Central memory CD8-positive, alpha-beta T cell (primary cell): ENCODE results near the gene CCR3.
A peak's percentile ranks its signal among the peaks of the same experiment; 100 is the strongest.

Experiments used
- ATAC-seq: fragments of 150-1000 bp; cut with Tn5 transposase; replicated peaks from 2 replicates; pipeline ENCODE4 v1.10.0; 2022; ENCODE audit warnings: mild to moderate bottlenecking, moderate FRiP score, moderate number of reproducible peaks; ENCODE audit not compliant: poor library complexity, severe bottlenecking; ENCODE audit errors: extremely low read depth
- DNase-seq, 2 donors: peaks; one replicate each; pipeline ENCODE4 v3.0.0; 2021; ENCODE audit warnings: low spot score in 2 of 2
- H3K27ac Mint-ChIP-seq: one replicate; pipeline ENCODE4 v1.8.0; 2022; ENCODE audit warnings: low read depth, mild to moderate bottlenecking, moderate library complexity, mixed read lengths
- H3K27me3 Mint-ChIP-seq: one replicate; pipeline ENCODE4 v1.8.0; 2022; ENCODE audit warnings: mixed read lengths
- H3K36me3 Mint-ChIP-seq: one replicate; pipeline ENCODE4 v1.8.0; 2022; ENCODE audit warnings: mild to moderate bottlenecking, moderate library complexity, mixed read lengths; ENCODE audit not compliant: insufficient read depth
- H3K4me1 Mint-ChIP-seq: one replicate; pipeline ENCODE4 v1.8.0; 2022; ENCODE audit warnings: mixed read lengths
- H3K4me3 Mint-ChIP-seq: one replicate; pipeline ENCODE4 v1.8.0; 2022; ENCODE audit warnings: mild to moderate bottlenecking, moderate library complexity, mixed read lengths
- H3K9me3 Mint-ChIP-seq: one replicate; pipeline ENCODE4 v1.8.0; 2022; ENCODE audit warnings: mixed read lengths

CCR3 gene

DNA sequence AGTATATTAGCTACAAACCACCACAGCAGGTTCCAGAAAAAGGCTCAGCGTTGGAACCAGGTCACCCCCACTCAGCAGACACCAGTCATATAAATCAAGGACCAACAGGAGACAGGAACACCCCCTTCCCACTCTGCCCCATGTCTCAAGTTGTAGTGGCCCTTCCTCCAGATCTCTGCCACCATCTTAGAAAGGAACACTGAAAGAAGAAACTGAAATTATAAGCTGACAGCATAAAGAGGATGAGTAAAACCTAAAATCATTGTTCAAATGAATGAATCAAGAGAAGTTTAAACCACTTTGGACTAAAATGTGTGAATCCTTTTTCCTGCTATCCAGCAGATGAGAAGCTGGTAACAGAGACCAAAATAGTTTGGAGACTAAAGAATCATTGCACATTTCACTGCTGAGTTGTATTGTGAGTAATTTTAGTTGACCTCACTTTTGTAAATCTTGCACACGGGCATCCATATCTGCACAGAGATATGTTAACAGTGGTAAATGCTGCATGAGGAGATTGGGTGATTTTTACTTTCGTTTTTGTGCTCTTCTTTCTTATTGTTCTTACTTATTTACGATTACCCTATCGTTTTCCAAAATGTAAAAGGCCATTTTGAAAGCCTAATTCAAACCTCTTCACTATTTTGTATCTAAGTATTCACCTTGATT is 19.8 kb downstream of the CCR3 start:
- ATAC-seq, result peak; percentile 71

DNA sequence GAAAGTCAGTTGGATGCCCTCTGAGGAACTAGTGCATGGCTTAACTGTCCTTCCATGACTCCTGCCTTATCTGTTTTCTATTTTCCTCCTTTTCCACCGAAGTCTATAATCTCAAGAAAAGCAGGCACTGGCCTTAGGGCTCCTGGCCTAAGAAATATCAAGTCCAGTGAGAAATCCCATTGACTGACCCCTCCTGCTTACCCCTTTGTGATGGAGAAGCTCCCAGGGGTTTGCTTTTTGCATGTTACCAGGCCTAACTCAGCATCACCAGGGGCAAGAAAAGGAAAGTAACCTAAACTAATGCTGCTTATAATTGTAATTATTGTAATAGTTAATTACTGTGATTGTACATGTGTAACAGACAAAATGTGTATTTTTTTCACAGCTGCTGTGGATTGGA is 21.7 kb downstream of the CCR3 start:
- H3K36me3 Mint-ChIP-seq, result peaks cover 5% of the 10 kb centered on the region
- H3K9me3 Mint-ChIP-seq, result peaks cover 7% of the 10 kb centered on the region
- no peak for ATAC-seq
- peak overlapping the region; percentile 18 for H3K4me3 Mint-ChIP-seq
- H3K27ac Mint-ChIP-seq, result no peak overlapping the region
- H3K4me1 Mint-ChIP-seq, result peaks cover 36% of the 10 kb centered on the region
- no peak for DNase-seq
- H3K27me3 Mint-ChIP-seq, result no peaks in the 10 kb centered on the region

More for the DNA sequence above, 19.8 kb downstream of the CCR3 start:
- no peak for DNase-seq
- Mint-ChIP-seq H3K4me3 (peak overlapping the region; percentile 46), H3K27me3 (no peaks in the 10 kb centered on the region), H3K27ac (peak overlapping the region; percentile 67), H3K36me3 (peaks cover 3% of the 10 kb centered on the region), H3K9me3 (peaks cover 7% of the 10 kb centered on the region), H3K4me1 (peaks cover 25% of the 10 kb centered on the region)

DNA sequence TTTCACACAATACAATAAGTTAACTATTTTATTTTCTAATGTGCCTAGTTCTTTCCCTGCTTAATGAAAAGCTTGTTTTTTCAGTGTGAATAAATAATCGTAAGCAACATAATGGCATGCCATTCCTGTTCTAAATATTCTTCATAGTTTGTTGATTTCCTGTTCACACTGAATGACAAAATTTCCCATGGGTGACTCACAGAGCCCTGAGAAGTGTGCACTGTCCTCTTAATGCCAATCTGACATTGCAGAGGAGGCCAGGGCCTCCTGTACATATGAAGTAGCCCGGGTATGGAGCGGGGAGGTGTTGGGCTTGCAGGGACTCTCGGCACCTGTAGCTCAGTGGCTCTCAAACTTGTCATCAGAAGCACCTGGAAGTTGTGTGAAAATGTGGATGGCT is 24.3 kb downstream of the CCR3 start:
- H3K4me1 Mint-ChIP-seq, result peaks cover 52% of the 10 kb centered on the region

DNA sequence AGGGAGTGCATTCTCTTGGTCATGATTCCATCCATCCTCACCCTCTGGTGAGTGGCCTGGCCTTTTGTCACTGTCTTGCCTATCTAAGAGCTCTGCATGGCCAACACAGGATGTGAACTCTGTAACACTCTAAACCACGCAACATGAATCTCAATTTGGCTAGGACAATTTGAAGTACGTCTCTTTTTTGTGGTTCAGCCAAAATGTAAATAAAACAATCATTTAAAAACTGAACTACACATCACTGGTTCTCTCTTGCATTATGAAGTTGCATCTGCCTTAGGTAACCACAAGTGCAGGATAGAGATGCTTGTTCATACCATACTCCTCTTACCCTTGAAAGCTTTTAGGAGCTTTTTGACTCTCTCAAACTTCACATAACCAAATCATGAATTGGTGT is 27.3 kb downstream of the CCR3 start:
- DNase-seq, result no peak
- no peaks in the 10 kb centered on the region for H3K27me3 Mint-ChIP-seq

More for the DNA sequence above, 24.3 kb downstream of the CCR3 start:
- H3K9me3 Mint-ChIP-seq, result no peaks in the 10 kb centered on the region
- ATAC-seq, result no peak
- no peak overlapping the region for H3K27ac Mint-ChIP-seq
- H3K36me3 Mint-ChIP-seq, result peaks cover 9% of the 10 kb centered on the region
- no peak overlapping the region for H3K4me3 Mint-ChIP-seq
- no peaks in the 10 kb centered on the region for H3K27me3 Mint-ChIP-seq
- DNase-seq, result no peak

DNA sequence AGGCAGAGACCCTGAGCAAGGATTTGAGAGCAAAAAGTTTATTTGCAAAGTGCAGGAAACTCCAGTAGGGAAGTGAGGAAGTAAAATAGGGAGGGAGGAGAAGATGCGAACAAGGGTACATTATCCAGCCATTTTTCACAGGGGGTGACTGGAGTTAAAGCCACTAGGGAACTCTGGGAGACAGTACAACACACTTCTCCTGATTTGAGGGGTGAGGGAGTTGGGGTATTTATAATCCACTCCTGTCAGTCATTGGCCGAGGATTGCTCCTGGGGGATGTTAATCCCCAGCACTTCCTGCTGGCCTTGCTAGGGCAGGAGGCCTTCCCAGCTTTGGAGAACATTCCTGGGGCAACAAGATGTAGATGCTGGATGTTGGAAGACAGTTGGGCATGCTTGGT is 28.2 kb downstream of the CCR3 start:
- Mint-ChIP-seq H3K36me3 (peaks cover 6% of the 10 kb centered on the region), H3K4me3 (no peak overlapping the region), H3K9me3 (no peaks in the 10 kb centered on the region), H3K27ac (peak overlapping the region; percentile 1), H3K4me1 (peaks cover 34% of the 10 kb centered on the region), H3K27me3 (no peaks in the 10 kb centered on the region)
- ATAC-seq, result no peak
- no peak for DNase-seq

More for the DNA sequence above, 27.3 kb downstream of the CCR3 start:
- H3K4me1 Mint-ChIP-seq, result peaks cover 33% of the 10 kb centered on the region
- H3K36me3 Mint-ChIP-seq, result peaks cover 6% of the 10 kb centered on the region
- H3K27ac Mint-ChIP-seq, result peak overlapping the region; percentile 1
- peak overlapping the region; percentile 18 for H3K4me3 Mint-ChIP-seq
- peak; percentile 93 for ATAC-seq
- H3K9me3 Mint-ChIP-seq, result no peaks in the 10 kb centered on the region

DNA sequence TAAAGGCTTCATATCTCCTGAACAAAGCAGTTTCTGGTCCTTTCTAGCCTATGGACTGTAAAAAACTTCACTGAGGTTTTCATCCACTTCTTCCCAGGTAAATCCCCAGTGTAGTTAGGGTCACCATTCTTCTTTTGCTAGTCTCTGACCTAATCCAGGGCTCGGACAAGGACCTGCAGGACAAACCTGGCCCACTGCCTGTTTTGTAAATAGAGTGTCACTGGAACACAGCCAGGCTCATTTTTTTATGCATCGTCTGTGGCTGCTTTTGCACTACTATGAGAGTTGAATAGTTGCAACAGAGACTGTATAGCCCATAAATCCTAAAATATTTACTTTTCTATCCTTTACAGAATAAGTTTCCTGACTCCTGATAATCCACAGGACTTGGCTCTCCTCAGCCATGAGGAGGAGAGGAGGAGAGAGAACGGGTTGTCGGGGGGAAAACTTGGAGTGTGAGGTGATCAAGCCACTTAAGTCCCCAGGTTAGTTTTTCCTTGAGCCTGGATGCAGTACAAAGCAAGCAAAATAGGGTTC is 29.0 kb downstream of the CCR3 start:
- DNase-seq, result no peak
- ATAC-seq, result no peak
- Mint-ChIP-seq H3K4me1 (peaks cover 37% of the 10 kb centered on the region), H3K27ac (no peak overlapping the region), H3K9me3 (no peaks in the 10 kb centered on the region), H3K27me3 (no peaks in the 10 kb centered on the region), H3K36me3 (peaks cover 6% of the 10 kb centered on the region), H3K4me3 (no peak overlapping the region)

DNA sequence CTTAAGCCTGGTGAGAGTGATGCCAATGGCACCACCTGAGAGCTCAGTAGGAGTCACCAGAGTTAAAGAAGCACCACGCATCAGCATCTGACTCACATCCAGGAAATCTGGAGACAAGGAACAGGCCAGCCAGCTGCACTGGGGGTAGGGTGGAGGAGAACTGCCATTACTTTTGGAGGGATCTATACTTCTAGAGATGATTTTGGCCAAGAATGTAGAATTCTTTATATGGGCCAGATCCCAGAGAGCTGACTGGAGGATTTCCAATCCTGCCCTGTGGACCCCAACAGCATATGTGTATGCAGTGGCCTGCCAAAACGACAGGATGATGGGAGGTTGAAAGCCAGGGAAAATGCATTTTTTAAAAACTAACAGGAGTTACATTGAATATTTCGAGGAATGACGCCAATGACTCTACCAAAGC is 29.8 kb downstream of the CCR3 start:
- Mint-ChIP-seq H3K9me3 (no peaks in the 10 kb centered on the region), H3K4me3 (no peak overlapping the region), H3K27ac (no peak overlapping the region), H3K4me1 (peaks cover 45% of the 10 kb centered on the region), H3K27me3 (no peaks in the 10 kb centered on the region), H3K36me3 (peaks cover 6% of the 10 kb centered on the region)
- DNase-seq (no peak), ATAC-seq (no peak)

DNA sequence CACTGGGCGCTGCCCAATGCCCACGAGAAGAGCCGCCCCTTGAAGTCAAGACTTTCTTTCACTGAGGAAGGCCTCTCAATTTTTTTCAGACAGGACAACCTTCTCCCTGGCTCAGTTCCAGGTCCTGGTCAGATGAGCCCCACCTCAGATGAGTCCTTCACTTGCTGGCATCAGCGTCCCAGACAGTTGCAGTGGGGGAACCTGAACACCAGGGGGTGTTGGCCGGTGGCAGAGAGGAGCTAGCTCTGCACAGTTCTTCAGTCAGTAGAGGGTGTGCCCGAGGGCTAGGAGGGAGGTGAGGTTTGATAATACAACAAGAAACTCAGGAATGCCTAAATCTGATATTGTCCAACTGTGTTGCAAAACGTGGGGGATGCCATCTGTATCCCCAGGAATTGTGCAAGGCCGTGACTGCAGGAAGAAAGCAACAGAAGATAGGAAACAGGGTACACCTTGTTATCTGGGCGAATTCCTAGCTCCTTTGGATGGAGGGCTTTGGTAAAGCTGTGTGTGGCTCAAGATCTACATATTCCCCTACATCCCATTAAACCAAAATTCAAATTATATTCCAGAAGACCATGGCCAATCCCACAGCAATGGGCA is 34.3 kb downstream of the CCR3 start:
- Mint-ChIP-seq H3K27ac (peak overlapping the region; percentile 43), H3K4me3 (peak overlapping the region; percentile 36), H3K36me3 (peaks cover 4% of the 10 kb centered on the region), H3K4me1 (peaks cover 45% of the 10 kb centered on the region), H3K9me3 (no peaks in the 10 kb centered on the region), H3K27me3 (no peaks in the 10 kb centered on the region)
- ATAC-seq (peak; percentile 64), DNase-seq (peak; percentile 64 to 71)

DNA sequence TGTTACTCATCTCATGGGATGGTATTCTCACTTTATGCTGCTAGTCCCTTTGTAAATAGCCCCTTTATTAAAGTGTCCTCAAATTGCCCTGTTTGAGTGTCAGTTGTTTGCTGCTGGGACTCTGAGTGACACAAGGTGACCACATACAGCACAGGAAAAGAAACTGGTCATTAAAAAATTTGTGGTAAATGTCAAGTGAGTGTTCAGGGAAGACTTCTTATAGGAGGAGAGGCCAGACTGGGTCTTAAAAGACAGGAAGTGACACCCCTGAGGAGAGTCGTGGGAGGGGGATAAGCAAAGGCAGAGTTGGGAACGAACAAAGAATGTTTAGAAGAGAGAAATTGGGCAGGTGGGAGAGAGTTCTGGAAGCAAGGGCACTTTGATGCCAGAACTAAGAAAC is 35.2 kb downstream of the CCR3 start:
- peaks cover 53% of the 10 kb centered on the region for H3K4me1 Mint-ChIP-seq
- H3K4me3 Mint-ChIP-seq, result peak overlapping the region; percentile 44
- H3K27me3 Mint-ChIP-seq, result no peaks in the 10 kb centered on the region
- H3K36me3 Mint-ChIP-seq, result peaks cover 5% of the 10 kb centered on the region
- no peaks in the 10 kb centered on the region for H3K9me3 Mint-ChIP-seq
- DNase-seq, result no peak
- peak overlapping the region; percentile 35 for H3K27ac Mint-ChIP-seq
- ATAC-seq, result no peak

DNA sequence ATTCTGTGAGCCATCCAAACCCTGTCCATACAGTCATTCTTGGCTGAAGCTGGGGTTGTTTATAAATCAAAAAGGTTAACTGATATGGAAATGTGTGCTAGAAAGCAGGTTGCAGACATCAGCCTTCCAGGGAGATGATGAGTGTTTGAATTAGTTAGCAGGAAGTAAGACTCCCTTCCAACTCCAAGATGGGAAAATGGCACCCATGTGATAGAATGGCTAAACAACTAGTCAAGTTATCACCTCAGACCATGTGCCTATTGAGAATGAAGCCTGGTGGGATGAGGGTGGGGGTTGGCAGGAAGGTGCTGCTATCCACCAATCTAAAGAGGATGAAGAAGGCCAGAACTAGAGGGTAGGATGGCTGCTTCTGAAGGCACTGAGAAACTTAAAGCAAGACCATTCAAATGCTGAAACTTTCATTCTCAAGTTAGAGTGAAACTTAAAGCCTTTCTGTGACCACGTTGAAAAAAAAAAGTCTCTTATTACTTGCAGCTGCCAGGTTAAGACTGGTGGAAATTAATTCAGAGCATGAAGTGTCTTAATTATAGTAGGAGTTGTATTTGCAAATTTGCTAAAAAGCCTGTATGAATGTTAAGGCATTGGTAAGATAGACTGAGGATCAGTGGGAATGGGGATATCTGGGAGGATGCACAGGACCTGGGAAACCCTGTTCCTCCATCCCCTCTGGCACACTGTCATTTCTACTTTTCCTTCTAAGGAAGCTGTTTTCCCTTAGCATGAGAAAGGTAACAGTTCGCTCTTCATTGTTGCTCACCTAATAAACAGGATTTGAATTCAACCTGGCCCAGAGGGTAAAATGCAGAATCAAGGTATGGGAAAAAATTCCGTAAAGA is 36.8 kb downstream of the CCR3 start:
- DNase-seq (no peak), ATAC-seq (no peak)
- Mint-ChIP-seq H3K36me3 (peaks cover 9% of the 10 kb centered on the region), H3K4me1 (peaks cover 69% of the 10 kb centered on the region), H3K4me3 (no peak overlapping the region), H3K27ac (peak overlapping the region; percentile 55), H3K27me3 (no peaks in the 10 kb centered on the region), H3K9me3 (no peaks in the 10 kb centered on the region)

DNA sequence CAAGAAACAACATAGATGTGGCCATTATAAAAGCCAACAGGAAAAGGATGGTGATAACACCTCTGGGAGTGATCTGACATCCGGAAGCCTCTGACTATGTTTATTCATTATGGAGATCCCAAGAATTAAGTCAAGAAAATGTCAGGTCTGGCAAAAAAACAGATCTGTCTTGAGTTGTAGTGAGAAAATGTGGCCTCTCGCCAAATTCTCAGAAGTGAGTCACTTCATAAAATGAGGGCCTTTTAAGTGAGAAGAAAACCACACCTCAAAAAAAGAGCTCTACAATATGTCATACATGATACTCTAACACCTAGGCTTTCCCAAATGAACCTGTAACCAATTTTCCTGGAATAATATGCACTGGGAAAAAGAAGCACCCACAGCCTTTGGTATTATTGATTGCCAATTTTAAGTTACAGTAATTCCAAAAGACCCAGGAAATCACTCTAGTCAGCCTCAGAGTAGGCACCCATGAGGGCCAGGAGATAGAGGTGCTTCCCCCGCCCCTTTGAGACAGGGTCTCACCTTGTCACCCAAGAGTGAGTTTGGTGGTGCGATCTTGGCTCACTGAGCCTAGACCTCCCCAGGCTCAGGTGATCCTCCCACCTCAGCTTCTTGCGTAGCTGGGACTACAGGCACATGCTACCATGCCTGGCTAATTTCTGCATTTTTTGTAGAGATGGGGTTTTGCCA is 38.0 kb downstream of the CCR3 start:
- Mint-ChIP-seq H3K27ac (peak overlapping the region; percentile 55), H3K27me3 (no peaks in the 10 kb centered on the region), H3K36me3 (peaks cover 9% of the 10 kb centered on the region), H3K4me3 (peak overlapping the region; percentile 27), H3K9me3 (no peaks in the 10 kb centered on the region), H3K4me1 (peaks cover 81% of the 10 kb centered on the region)
- DNase-seq (peak in 1 of 2 donors; percentile 40), ATAC-seq (peak; percentile 60)

DNA sequence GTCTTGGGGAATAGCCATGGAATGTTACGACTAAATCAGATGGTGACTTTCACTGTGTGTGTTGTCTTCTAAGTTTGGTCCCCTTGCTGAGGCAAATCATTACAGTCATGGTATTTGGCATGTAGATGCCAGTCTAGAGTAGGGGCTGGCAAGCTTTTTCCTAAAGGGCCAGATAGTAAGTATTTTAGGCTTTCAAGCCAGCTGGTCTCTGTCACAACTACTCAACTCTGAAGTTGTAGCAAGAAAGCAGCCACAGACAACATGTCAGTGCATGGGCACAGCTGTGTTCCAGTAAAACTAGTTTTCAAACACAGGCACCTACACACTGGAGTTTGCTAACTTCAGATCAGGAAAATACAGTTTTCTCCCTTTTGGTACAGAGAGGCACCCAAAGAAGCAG is 39.3 kb downstream of the CCR3 start:
- H3K36me3 Mint-ChIP-seq, result peaks cover 9% of the 10 kb centered on the region
- no peak overlapping the region for H3K27ac Mint-ChIP-seq
- H3K9me3 Mint-ChIP-seq, result no peaks in the 10 kb centered on the region
- H3K4me3 Mint-ChIP-seq, result no peak overlapping the region
- peaks cover 87% of the 10 kb centered on the region for H3K4me1 Mint-ChIP-seq
- H3K27me3 Mint-ChIP-seq, result no peaks in the 10 kb centered on the region
- ATAC-seq, result no peak
- no peak for DNase-seq
